NAMALWA (cell line): ENCODE data around the gene EPB42.
"Not testable (repeated sequence)": the region's sequence is repeated elsewhere in the genome, so short reads cannot be mapped to it uniquely, and the experiment has no call there.

Experiments
- DNase-seq: peaks from one replicate; pipeline ENCODE4 v3.0.0-alpha.2; 2015; ENCODE audit warnings: low spot score

Gene EPB42

DNA sequence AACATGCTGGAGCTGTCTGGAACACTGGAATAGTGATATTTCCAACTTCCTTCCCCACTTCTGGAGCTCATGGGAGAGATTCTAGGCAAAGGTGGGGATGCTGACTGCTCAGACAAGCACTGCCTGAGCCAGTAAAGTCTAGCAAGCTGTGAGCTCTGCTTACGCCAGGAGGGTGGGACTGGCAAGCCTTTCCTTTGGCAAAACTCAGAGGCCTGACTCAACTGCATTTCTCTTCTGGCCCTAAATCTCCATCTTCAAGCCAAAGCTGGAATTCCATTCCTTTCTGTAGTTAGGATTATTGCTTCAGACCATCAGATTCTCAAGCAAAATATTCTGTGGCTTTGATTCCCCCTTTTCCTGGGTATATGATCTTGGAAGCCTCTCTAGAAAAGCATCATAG, 20.3 kb upstream of the EPB42 start:
- no peak for DNase-seq

DNA sequence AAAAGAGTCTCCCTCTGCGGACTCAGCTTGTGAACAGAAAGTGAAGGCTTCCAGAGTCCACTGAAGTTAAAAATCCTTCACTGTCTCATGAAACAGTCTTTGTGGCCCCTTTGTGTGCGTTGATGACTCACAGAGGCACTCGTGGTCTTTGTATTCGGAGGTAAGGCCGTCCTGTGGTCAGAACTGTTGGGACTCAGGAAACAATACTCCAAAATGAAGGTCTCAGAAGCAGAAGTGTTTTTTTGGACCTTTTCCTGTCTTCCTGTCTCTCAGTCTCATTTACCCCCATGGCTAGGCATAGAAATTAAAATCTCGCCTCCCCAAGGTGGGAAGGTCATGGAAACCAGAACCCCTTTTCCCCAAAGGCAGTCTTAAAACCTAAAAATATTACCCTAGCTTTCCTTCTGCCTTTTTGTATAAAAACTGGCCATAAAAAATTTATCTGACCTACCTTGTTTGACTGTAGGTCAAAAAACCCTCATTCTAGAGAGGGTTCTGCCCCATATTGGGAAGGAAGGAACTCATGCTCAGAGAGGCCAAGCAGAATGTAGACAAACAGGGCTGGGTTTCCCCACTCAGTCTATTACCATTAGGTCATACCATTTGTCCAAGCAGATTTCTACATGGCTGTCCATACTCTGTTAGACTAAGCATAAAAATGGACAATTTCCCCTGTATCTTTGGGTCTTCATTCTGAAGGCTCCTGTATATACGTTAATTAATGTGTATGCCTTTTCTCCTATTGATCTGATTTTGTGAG, 19.1 kb upstream of the EPB42 start:
- DNase-seq, result no peak

- no peak for DNase-seq
Measured at GRCh38 chr15:43238671-43239131, 17.9 kb upstream of the EPB42 start.

- no peak for DNase-seq
Measured at GRCh38 chr15:43237842-43238470, 17.1 kb upstream of the EPB42 start.

DNA sequence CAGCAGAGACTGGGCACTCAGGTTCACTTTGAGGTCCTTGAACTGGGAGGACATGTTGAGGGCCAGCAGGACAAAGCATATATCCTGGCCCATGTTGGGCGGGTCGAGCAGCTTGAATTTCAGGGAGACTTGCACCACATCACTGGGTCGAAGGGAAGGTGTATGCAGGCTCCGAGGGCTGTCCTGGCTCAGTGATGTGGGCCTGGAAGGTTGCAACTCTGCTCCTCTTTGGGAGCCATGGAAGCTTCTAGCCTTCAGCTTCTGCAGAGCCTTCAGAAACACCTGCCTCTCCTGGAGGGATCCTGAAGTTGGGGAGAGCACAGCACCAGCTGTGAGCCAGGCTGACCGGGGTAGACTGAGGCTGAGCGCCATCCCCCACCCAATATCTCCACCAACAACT, 14.7 kb upstream of the EPB42 start:
- no peak for DNase-seq

DNA sequence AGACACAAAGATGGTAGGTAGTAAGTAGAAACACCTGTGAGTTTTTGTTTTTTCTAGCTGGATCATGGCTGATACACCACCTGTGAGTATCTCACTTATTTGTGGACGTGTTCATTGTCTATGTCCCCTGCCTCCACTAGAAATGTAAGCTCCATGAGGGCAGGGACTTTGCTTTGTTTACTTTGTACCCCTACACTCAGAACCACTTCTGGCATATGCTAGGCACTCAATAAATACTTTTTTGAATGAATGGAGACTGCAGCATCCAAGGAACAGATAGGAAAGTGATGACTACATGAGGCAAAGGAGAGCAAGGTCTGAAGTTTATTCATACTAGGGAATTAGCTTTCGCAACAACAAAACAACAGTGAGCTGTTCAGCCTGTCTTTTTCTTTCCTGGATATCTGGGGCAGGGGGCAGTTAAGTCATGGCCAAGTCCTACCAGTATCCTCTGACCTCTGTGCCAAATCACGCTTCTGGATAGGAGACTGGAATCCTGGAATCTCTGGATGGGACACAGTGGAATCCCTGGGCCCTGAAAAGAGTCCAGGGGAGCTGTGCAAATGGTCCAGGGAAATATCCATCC, 11.6 kb upstream of the EPB42 start:
- DNase-seq, result no peak

GRCh38 chr15:43230640-43231115, 9.9 kb upstream of the EPB42 start:
- DNase-seq, result no peak

- DNase-seq, result no peak
Measured at GRCh38 chr15:43229977-43230376, 9.2 kb upstream of the EPB42 start.

DNA sequence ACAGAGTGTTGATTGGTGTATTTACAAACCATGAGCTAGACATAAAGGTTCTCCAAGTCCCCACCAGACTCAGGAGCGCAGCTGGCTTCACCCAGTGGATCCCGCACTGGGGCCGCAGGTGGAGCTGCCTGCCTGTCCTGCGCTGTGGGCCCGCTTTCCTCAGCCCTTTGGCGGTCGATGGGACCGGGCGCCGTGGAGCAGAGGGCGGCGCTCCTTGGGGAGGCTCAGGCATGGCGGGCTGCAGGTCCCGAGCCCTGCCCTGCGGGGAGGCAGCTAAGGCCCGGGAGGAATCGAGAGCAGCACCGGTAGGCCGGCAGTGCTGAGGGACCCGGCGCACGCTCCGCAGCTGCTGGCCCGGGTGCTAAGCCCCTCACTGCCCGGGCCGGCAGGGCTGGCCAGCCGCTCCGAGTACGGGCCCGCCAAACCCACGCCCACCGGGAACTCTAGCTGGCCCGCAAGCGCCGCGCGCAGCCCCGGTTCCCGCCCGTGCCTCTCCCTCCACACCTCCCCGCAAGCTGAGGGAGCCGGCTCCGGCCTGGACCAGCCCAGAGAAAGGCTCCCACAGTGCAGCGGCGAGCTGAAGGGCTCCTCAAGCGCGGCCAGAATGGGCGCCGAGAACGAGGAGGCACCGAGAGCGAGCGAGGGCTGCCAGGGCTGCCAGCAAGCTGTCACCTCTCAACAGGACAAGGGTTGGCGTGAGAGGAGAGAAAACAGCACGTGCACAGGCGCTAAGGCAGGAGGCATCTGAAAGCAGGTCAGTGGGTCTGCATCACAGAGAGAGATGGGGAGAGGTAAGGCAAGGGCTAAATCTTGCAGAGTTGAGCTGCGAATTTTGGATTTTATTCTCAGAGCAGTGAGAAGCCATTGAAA, 5.9 kb upstream of the EPB42 start:
- DNase-seq, result no peak

GRCh38 chr15:43225950-43226255, 5.1 kb upstream of the EPB42 start:
- DNase-seq, result not testable (repeated sequence)

DNA sequence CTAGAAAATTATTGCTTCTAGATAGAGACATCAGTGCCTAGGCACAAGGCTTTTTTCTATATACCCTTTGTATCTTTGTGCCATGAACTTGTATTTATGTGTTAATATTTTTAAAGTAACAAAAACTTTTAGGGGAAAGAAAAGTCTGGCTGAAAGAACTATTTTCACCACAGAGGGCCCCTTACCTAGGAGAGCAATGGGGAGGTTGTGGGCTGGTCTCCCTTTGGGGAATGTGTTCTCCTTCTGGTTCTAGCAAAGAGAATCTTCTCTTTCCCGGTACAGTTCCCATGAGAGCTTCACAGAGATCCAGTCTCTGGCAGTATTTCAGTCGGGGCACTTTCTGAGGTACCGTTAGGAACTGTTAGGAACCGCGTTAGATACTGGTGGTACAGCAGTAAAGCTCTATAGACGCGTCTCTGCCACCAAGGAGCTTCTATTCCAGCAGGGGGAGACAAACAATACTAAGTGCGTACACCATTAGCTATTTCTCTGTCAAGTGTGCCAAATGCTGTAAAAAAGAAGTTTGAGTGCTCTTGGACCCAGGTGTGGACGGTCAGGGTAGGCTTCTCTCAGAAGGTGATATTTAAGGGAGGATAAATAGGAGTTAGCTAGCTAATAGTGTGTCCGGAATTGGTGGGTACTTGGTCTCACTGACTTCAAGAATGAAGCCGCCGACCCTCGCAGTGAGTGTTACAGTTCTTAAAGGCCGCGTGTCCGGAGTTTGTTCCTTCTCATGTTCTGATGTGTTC, 4.6 kb upstream of the EPB42 start:
- peak; percentile 76 for DNase-seq

GRCh38 chr15:43221422-43221821, 604 bp upstream of the EPB42 start:
- no peak for DNase-seq

GRCh38 chr15:43219929-43220928, 589 bp downstream of the EPB42 start:
- DNase-seq, result no peak

DNA sequence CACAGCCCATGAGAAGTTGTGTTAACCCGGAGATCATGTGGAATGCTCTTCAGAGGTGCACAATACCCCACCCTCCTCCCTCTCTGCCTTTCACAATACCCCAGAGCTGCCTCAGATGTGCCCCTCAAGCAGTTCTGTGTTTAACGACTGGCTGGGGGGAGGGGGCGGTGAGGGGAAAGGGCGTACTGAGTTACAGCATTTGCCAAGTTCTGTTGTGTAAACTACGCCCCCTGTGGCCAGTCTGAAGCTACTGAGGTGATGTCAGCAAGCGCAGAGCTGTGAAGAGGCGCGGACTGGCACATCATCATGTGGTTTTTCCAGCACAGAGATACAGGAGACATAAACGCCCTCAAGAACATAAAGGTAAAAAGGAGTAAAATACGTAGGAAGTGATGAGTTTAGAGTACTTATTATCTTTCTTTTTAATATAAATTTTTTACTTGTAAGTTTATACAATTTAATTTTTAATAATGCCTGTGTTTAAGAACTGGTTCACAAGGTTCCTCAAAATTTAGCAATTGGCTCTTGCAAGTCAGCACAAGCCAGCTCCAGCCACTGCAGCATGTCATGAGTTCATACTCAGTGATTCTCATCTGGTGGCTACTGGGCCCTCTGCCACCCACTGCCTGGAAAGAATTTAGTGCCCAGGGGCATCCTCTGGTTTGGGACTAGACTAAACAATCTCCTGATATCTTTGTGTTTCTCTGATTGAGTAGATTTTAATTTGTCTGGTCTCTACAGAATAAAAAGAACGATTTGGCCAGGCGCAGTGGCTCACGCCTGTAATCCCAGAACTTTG, 1.7 kb downstream of the EPB42 start:
- peak; percentile 25 for DNase-seq

- DNase-seq, result no peak
Measured at GRCh38 chr15:43215961-43216360, 4.9 kb downstream of the EPB42 start.

GRCh38 chr15:43214592-43215295, 6.1 kb downstream of the EPB42 start:
- no peak for DNase-seq

GRCh38 chr15:43214169-43214568, 6.6 kb downstream of the EPB42 start:
- DNase-seq, result no peak

DNA sequence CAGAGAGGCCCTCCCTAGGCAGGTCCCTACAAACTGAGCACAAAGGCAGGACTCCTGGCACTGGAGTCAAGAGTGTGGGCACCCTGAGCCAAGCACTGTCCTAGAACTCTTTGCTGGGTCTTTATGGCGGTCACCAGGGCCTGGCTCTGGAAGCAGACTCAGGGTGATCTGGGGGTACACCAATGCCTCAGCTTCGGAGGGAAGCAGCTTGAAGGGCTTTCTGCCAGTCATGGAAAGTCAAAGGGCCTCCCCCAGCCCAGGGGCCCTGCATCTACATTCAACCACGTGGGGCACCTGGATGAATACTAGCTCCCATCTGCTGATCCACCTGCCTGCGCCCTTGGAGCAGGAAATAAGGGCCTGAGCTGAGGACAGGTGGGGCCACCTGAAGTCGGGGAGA, 7.4 kb downstream of the EPB42 start:
- no peak for DNase-seq

DNA sequence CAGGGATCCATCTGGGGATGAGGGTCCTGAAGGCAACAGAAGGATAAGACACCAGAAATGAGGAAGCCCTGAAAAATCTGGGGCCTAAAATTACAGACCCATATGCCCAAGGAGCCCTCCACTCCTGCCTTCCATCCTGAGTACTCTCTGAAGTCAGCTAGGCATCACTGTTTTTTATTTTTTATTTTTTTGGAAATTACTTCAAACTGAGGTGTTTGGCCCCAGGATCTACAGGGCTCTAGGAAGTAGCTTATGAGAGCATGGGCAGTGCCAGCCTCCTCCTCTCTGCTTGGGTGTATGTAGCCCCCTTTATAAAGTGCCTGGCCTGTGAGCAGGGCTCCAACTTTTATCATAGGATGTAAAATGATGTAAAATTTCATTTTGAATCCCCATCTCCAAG, 7.9 kb downstream of the EPB42 start:
- DNase-seq, result no peak
